KBM-7 (cell line): Measurements from ENCODE around the gene GPNMB.
"Not testable (repeated sequence)": the region's sequence is repeated elsewhere in the genome, so short reads cannot be mapped to it uniquely, and the experiment has no call there.

Experiments
- DNase-seq: peaks from one replicate; pipeline ENCODE4 v3.0.0-alpha.2; 2015
- in situ Hi-C: fragments of 300-500 bp; cut with MboI; formaldehyde crosslinking; loops from 2 replicates; pipeline ENCODE4 v1.14.3; 2020; ENCODE audit warnings: low sequenced_read_pairs, low pct_unique_long_range_greater_than_20kb, mixed read lengths

GPNMB gene

DNA sequence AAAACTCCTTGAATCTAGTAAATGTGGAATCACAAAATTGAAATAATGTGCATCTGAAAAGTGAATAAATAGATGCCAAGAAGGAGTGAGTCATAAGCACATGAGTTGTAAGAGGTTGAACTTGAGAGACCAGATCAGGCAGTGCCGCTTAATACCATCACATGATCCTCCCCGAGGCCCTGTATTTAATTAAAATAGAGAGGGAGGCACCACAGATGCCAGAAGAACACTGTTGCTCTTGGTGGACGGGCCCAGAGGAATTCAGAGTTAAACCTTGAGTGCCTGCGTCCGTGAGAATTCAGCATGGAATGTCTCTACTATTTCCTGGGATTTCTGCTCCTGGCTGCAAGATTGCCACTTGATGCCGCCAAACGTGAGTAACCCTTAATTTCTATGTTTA, at the start of gene GPNMB:
TSS of gene GPNMB (plus strand) at position 221 of the 400 bp plus-strand sequence. CDS start at position 304, 83 bp downstream.
- in situ Hi-C loops: no loop called here

DNA sequence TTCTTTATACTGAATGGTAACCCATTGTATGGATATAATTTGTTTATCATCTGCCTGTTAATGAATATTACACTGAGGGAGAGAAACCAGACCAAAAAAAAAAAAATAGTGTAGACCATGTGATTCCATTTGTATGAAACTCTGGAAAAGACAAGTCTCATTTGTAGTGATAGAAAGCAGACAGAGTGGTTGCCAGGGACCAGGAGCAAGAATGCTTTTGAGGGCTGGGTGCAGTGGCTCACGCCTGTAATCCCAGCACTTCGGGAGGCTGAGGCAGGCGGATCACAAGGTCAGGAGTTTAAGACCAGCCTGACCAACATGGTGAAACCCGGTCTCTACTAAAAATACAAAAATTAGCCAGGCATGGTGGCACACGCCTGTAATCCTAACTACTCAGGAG, 48.8 kb upstream of the GPNMB start:
- in situ Hi-C loops, DNase-seq: not testable (repeated sequence)

More for the DNA sequence above, at the start of gene GPNMB:
- no peak for DNase-seq

DNA sequence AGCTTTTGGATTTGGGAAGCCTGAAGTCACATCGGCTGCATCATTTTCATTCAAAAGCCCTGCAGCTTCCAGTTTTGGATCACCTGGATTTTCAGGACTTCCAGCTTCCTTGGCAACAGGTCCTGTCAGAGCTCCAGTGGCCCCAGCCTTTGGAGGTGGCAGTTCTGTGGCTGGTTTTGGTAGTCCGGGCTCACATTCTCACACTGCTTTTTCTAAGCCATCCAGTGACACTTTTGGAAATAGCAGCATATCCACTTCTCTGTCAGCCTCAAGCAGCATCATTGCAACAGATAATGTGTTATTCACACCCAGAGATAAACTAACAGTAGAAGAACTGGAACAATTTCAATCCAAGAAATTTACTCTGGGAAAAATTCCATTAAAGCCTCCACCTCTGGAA, 46.2 kb upstream of the GPNMB start:
- no peak for DNase-seq
- in situ Hi-C loops: no loop called here

DNA sequence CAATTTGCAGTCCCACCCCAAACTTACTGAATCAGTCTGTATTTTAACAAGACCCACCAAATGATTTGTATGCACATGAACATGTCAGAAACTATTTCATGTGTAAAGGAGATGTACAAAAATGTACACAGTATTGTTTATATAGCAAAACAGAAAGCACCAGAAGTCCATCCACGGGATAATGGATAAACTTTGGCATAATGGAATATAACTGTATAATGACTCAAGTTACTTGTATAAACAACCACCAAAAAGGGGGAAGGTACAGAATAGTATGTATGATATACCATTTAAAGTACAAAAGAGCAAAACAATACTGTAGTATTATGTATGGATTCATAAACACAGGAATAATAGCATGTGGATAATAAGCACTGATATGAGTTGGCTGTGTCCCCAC, 42.3 kb upstream of the GPNMB start:
- DNase-seq: no peak
- in situ Hi-C loops: no loop called here

DNA sequence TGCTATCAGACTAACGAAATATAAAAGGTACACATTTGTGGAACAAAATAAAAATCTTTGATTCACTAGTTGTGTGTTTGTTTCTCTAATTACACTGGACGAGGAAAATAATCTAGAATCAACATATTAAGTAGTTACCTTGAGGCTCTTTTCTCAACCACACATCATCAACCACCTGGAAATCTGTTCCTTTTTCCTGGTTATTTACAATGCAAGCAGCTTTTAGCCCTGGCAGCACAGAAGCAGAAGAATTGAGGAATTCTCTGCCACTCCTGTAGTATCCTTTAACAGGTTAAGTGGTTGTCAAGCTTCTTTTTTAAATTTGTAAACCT, 41.0 kb upstream of the GPNMB start:
- in situ Hi-C loops: no loop called here
- no peak for DNase-seq

DNA sequence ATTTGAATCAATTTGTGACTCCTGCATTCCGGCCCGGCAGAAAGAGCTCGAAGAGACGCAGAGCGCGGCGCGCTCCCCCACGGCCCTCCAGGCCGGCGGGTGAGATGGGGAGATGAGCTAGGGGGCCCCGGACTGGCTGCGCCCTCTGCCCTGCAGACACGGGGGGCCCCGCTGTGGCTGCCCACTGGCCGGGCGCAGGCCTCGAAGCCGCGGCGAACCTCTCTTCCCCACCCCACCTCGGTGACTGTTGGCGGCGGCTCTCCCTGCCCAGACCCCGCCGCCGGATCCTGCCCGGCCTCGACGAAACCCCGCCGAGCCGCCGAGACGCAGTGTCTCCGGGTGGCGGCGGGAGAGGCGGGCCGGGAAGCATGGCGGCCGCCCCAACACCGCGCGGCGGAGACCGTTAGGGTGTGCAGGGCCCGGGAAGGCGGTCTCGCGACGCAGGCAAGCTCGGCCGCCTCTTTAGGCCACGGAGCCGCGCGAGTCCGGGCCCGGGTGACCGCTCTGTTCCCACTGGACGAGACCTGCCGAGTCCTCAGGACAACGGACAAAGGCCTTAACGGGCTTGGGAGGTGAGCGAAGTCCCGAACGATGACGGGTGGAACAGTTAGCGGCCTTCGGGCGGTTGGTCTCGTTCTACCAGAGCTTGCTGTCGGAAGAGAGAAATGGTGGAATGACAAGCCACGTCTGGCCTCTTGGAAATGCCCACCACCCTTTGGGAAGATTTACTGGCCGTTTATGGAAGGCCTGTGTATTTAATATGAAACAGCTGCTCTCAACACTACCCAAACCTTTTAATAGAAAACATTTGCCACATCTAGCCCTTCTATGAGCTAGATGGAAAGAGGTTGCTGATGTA, 40.4 kb upstream of the GPNMB start:
- in situ Hi-C loops: no loop called here
- DNase-seq: no peak

DNA sequence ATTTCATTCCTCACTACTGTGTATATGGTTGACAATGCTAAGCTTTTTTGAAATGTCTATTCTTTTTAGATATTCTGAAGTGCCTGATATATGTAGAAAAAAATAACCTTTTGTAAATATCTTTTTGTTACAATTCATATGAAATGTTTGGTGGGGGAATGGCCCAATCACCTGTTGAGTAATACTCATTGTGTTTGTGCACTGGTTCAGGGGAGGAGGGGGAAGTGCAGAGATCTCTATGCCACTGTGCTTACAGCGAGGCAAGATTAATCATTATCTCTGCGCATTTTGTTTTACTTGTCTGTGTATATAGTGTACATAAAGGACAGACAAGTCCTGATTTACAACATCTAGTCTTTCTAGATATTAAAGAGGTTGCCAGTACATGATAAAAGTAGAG, 39.6 kb upstream of the GPNMB start:
- DNase-seq: no peak
- in situ Hi-C loops: no loop called here

DNA sequence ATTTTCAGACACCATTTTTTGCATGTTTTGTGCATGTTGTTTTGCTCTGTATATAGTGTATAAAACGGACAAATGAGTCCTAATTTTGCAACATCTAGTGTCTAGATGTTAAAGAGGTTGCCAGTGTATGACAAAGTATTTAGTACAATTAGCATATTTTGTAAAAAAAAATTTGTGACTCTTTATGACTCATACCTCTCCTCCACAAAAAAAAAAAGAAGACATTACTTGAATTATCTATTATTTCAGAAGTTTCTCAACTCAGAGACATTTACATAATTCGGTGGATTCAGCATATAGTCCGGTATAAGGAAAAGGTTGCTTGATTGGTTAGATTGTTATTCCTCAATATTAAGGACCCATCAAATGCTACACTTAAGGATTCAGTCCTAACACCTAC, 38.7 kb upstream of the GPNMB start:
- in situ Hi-C loops: no loop called here
- no peak for DNase-seq

DNA sequence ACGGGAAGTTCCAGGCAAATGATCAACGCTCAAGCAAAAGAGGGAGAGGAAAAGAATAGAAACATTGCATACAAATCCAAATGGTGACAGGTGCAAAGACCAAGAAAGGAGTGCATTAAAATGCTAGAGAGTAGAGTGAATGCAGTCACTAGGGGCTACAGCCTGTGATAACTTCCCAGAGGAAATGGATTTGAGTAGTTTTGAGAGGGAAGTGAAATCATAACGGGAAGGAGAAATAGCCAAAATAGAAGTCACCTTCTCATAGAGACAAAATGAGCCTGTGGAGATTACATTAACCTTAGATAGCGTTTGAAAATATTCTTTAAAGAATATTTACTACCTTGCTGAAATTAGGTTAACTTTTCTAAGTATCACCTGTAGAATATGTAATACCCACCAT, 38.3 kb upstream of the GPNMB start:
- in situ Hi-C loops: no loop called here
- no peak for DNase-seq

DNA sequence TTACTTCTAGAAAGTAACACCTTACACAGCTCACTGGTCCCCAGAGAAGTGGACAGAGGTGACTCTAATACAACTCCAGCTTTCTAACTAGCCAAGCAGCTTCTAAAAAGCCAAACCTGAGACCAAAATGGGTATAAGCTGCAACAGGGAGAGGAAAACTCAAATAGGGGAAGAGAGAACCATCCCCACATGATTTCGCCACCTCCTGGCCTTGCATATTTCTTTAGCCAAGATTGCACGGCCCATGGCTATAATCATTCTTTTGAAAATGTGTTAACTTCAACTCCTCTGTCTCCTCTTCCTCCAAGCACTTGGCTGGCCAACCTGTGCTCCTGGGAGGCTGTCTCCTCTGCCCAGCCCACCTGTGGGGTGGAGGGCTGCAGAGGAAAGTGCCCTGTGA, 36.1 kb upstream of the GPNMB start:
- in situ Hi-C loops: no loop called here
- DNase-seq: no peak

DNA sequence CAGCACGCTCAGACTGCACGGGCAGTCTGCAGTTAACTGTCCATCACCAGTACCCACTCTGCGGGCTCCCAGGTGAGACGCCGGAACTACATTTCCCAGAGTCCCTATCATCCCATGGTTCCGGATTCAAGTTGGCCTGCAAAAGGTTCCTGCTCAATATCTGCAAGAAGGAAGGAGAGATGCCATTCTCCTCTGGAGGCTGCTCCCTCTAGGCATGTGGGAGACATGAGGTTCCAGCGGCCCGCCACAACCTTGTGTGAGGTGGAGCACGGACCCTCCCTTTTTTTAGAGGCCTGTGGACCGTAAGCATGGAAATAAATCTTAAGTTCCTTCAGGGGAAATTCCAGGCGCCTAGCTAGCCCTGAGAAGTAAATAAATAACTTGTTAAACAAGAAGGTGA, 35.0 kb upstream of the GPNMB start:
- in situ Hi-C loops: no loop called here
- DNase-seq: no peak

DNA sequence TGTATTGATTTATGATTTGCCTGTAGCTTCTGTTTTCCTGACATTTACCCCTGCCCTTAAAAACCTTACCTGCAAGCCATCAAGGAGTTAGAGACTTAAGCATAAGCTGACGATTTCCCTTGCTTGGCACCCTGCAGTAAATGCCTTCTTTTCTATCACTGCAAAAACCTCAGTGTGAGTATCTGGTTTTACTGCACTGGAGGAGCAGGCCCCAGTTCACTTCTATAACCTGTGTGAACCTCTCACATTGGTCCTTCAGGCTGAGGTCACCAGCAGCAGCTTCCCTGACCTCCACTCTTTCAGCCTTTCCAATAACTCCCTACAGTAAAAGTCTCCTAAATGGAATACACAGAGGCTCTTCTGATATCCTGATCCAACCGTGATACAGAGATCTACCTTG, 34.2 kb upstream of the GPNMB start:
- DNase-seq: no peak
- in situ Hi-C loops: no loop called here

DNA sequence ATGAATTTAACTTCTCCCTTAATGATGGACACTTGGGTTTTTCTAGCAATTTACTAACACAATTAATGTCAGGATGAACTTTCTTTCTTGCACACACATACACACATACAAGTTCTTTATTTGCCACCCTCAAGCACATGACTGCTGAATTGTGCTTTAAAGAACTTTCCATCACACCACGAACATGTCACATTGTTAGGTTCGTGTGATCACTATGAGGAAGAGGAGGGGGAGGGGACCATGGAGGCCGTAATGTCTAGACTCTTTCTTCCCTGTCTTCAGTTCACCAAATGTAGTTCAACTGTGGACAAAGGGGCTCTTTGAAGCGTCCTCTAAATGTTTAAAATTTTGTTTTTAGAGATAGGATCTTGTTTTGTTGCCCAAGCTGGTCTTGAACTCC, 33.7 kb upstream of the GPNMB start:
- in situ Hi-C loops: no loop called here
- no peak for DNase-seq

DNA sequence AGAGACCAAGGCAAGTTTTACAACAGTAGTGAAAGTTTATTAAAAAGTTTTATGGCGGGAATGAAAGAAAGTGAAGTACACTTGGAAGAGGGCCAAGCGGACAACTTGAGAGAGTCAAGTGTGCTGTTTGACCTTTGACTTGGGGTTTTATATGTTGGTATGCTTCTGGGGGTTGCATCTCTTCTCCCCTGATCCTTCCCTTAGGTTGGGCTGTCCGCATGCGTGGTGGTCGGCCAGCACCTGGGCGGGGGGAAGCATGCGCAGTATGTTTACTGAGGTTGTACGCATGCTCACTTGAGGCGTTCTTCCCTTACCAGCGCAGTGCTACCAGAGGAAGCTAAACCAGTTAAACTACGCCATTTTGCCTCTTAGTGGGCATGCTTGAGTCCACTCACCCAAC, 32.8 kb upstream of the GPNMB start:
- in situ Hi-C loops: no loop called here
- no peak for DNase-seq

DNA sequence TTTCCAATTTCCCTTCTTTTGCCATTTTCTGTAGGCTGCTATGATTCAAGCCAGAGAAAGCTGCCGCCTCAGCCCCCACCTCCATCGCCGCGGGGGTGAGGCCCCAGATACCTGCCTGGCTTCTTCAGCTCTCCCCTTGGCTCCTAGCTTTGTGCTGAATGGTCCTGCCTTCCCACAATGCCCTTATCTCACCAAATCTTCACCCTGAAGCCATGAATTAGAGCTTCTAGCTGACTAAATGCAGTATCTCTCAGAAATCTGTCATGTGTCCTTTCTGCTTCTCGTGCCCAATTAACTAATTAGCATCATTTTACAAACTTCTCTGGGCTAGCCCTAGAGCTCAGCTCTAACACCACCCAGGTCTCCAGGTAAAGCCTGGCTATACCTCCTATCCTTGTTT, 32.2 kb upstream of the GPNMB start:
- no peak for DNase-seq

DNA sequence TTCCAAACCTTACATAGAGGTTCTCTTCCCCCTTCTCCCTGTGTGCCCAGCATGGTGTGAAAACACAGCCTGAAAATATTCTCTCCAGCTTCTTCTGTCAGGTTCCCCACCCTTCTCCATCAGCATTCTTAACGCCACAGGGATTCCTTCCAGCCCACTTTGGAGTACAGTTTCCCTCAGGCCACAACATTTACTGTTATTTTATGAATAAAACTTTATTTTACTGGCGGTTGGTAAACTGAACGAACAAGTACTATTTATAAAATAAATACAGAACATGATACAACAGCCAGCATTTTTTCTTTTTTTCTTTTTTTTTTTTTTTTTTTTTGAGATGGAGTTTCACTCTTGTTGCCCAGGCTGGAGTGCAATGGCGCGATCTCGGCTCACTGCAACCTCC, 31.6 kb upstream of the GPNMB start:
- in situ Hi-C loops: no loop called here
- no peak for DNase-seq

More for the DNA sequence above, 32.2 kb upstream of the GPNMB start:
- in situ Hi-C loops: no loop called here

DNA sequence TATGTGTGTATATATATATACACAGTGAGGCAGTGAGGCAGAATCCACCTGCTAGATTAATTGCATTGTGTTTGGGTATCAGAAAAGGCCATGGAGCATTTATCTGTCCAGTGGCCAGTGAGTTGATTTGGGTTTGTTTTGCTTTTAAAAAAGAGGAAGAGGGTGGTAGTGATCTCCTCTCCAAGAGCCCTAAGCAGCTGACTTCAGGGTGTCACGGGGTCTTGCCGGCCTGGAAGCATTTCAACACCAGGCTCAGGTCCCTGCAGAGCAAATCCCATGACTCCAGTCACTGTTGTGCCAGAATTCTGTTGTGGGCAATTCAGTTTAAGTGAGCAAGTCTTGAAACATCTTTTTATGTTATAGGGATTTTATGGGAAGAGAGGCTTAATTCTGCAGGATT, 30.6 kb upstream of the GPNMB start:
- in situ Hi-C loops: no loop called here

DNA sequence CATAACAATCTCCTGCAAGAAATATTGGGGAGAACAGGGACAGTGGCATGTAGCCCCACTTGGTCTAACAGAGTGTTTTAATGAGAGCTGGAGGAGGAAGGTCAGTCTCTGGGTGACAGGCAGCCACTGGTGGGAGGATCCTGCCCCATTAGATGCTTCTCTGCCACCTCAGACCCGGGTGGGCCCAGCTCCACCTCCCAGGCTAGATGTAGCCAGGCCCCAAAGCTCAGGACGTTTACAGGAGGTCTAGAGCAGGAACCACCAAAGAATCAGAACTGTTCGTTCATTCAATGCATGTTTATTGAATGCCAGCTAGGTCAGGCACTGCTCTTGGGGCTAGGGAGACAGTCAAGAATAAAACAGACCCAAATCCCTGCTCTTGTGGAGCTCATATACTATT, 28.4 kb upstream of the GPNMB start:
- no peak for DNase-seq
- in situ Hi-C loops: no loop called here

More for the DNA sequence above, 30.6 kb upstream of the GPNMB start:
- DNase-seq: peak; percentile 52

DNA sequence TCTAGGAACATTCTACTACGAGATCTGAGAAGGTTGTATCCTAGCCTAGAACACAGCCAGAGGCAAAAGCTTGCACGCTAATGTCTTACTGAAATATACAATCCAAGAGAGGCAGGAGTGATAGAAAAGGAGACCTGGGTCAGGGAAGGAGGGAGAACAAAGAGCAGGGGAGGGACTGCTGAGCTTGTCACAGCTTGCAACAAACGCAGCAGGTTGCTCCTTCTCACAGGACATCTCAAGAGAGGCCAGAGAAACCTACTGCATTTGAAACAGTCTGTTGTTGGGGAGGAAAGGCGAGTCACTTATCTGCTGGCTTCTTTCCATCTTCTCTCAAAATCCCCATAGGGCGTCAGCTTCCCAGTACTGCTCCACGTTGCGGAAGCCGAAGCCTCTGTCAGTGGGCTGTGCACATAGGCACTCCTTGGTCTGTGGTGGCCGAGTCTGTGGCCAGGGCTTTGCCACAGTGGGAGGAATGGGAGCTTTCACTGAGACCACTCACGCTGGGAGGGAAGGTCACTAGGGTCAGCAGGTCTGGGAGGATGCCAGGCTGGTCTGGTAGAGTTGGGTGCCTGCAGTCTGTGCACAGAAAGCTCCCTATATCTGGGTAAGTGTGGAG, 25.8 kb upstream of the GPNMB start:
- in situ Hi-C loops: no loop called here
- DNase-seq: no peak

DNA sequence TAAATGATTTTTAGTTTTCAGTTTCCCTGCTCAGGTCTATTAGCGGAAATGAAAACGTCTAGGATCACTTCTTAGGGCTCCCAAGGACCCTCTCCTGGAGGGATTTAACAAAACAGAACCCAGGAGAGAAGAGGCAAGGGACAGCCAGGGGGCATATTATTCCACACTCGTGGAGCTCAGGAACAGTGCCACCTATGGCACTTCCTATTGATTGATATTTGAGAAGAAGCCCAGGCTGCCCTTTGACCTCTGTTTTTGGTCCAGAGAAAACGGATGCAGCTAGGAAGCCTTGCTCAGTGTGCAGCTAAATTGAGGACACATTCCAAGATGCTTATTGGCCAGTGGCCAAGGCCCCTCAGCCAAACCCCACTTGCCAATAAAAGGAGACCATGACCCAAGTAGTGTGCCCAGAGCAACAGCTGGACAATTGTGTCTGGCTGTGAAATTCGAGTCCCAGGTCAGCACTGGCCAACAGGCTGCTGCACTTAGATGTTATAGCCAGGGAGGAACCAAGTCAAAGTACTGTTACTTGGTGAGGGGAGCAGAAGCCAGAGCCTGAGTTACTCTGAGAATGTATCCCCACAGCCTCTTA, 24.0 kb upstream of the GPNMB start:
- no peak for DNase-seq
- in situ Hi-C loops: no loop called here

DNA sequence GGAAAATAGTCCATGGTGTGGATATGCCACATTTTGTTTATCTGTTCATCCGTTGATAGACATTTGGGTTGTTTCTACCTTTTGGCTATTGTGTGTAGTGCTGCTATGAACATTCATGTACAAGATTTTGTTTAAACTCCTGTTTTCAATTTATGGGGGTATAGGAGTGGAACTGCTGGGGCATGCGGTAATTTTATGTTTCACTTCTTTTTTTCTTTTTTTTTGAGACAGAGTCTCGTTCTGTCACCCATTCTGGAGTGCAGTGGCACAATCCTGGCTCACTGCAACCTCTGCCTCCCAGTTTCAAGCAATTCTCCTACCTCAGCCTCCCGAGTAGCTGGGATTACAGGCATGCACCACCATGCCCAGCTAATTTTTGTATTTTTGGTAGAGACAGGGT, 22.2 kb upstream of the GPNMB start:
- in situ Hi-C loops, DNase-seq: not testable (repeated sequence)
